Measurements from ENCODE around the gene CCDC150. TPM values are rescaled to one million over a fixed set of nuclear protein-coding genes. Genes with fewer than 3 reads are reported as not detected.
A peak's percentile ranks its signal among the peaks of the same experiment; 100 is the strongest.
"Not testable (repeated sequence)": the region's sequence is repeated elsewhere in the genome, so short reads cannot be mapped to it uniquely, and the experiment has no call there.

The CCDC150 gene
- 3.3 and 3.5 TPM in 2 replicates for total RNA-seq (2014; rRNA removed; shearing (Covaris generic); ENCODE audit: low replicate concordance)

- DNase-seq = peak; percentile 97
- H3K36me3 ChIP-seq = peaks cover 3% of the 10 kb centered on the region; the same call in 1 of the 2 replicates
- H3K27me3 ChIP-seq = no peaks in the 10 kb centered on the region
- no peaks in the 10 kb centered on the region for H3K9me3 ChIP-seq
- H3K4me3 ChIP-seq = peak within 1 kb of the TSS; percentile 92
Observed at GRCh38 chr2:196639180-196640030, at the start of gene CCDC150. Gene CCDC150 (plus strand): TSS chr2:196639715. CDS start chr2:196639767, 52 bp downstream.

GRCh38 chr2:196590286-196590685 is 49.2 kb upstream of the CCDC150 start:
- Histone ChIP-seq H3K36me3 (no peaks in the 10 kb centered on the region), H3K4me3 (no peak overlapping the region), H3K9me3 (no peaks in the 10 kb centered on the region), H3K27me3 (no peaks in the 10 kb centered on the region)
- DNase-seq = no peak

GRCh38 chr2:196591004-196591403 is 48.5 kb upstream of the CCDC150 start:
- H3K9me3 ChIP-seq = no peaks in the 10 kb centered on the region
- H3K36me3 ChIP-seq = no peaks in the 10 kb centered on the region
- DNase-seq = no peak
- H3K4me3 ChIP-seq = no peak overlapping the region
- H3K27me3 ChIP-seq = no peaks in the 10 kb centered on the region

- Histone ChIP-seq H3K9me3 (no peaks in the 10 kb centered on the region), H3K27me3 (no peaks in the 10 kb centered on the region), H3K36me3 (no peaks in the 10 kb centered on the region), H3K4me3 (no peak overlapping the region)
- no peak for DNase-seq
Observed at GRCh38 chr2:196591621-196592022, 47.9 kb upstream of the CCDC150 start.

GRCh38 chr2:196592331-196592910 is 47.1 kb upstream of the CCDC150 start:
- Histone ChIP-seq H3K4me3 (peak overlapping the region; percentile 74), H3K36me3 (no peaks in the 10 kb centered on the region), H3K9me3 (no peaks in the 10 kb centered on the region), H3K27me3 (no peaks in the 10 kb centered on the region)
- peak; percentile 26 for DNase-seq

- no peaks in the 10 kb centered on the region for H3K9me3 ChIP-seq
- no peaks in the 10 kb centered on the region for H3K27me3 ChIP-seq
- peak within 1 kb of the TSS; percentile 74 for H3K4me3 ChIP-seq
- no peaks in the 10 kb centered on the region for H3K36me3 ChIP-seq
- DNase-seq = peak; percentile 65
Observed at GRCh38 chr2:196592911-196593881, 46.3 kb upstream of the CCDC150 start, which contains the start of gene HECW2. Gene HECW2 (minus strand): TSS chr2:196593554.

GRCh38 chr2:196594158-196594557 is 45.4 kb upstream of the CCDC150 start:
- Histone ChIP-seq H3K36me3 (no peaks in the 10 kb centered on the region), H3K27me3 (no peaks in the 10 kb centered on the region), H3K4me3 (no peak overlapping the region), H3K9me3 (no peaks in the 10 kb centered on the region)
- DNase-seq = no peak

GRCh38 chr2:196597531-196597930 is 42.0 kb upstream of the CCDC150 start:
- no peaks in the 10 kb centered on the region for H3K9me3 ChIP-seq
- H3K4me3 ChIP-seq = no peak overlapping the region
- no peaks in the 10 kb centered on the region for H3K27me3 ChIP-seq
- peak; percentile 49 for DNase-seq
- H3K36me3 ChIP-seq = no peaks in the 10 kb centered on the region

GRCh38 chr2:196598412-196598811 is 41.1 kb upstream of the CCDC150 start:
- Histone ChIP-seq H3K36me3 (no peaks in the 10 kb centered on the region), H3K4me3 (no peak overlapping the region), H3K9me3 (no peaks in the 10 kb centered on the region), H3K27me3 (no peaks in the 10 kb centered on the region)
- no peak for DNase-seq

- Histone ChIP-seq H3K4me3 (no peak overlapping the region), H3K27me3 (no peaks in the 10 kb centered on the region), H3K9me3 (no peaks in the 10 kb centered on the region), H3K36me3 (no peaks in the 10 kb centered on the region)
- no peak for DNase-seq
Observed at GRCh38 chr2:196598846-196599245, 40.7 kb upstream of the CCDC150 start.

GRCh38 chr2:196601430-196602306 is 37.8 kb upstream of the CCDC150 start:
- Histone ChIP-seq H3K9me3 (no peaks in the 10 kb centered on the region), H3K27me3 (no peaks in the 10 kb centered on the region), H3K4me3 (no peak overlapping the region), H3K36me3 (no peaks in the 10 kb centered on the region)
- DNase-seq = peak; percentile 97

GRCh38 chr2:196604196-196604595 is 35.3 kb upstream of the CCDC150 start:
- Histone ChIP-seq H3K4me3 (no peak overlapping the region), H3K9me3 (no peaks in the 10 kb centered on the region), H3K27me3 (no peaks in the 10 kb centered on the region), H3K36me3 (no peaks in the 10 kb centered on the region)
- DNase-seq = no peak

GRCh38 chr2:196606516-196606915 is 33.0 kb upstream of the CCDC150 start:
- no peaks in the 10 kb centered on the region for H3K9me3 ChIP-seq
- H3K36me3 ChIP-seq = no peaks in the 10 kb centered on the region
- H3K27me3 ChIP-seq = no peaks in the 10 kb centered on the region
- H3K4me3 ChIP-seq = no peak overlapping the region
- DNase-seq = no peak

GRCh38 chr2:196607073-196607472 is 32.4 kb upstream of the CCDC150 start:
- Histone ChIP-seq H3K9me3 (no peaks in the 10 kb centered on the region), H3K36me3 (no peaks in the 10 kb centered on the region), H3K4me3 (no peak overlapping the region), H3K27me3 (no peaks in the 10 kb centered on the region)
- DNase-seq = no peak

- not testable (repeated sequence) for H3K9me3 ChIP-seq, H3K4me3 ChIP-seq, H3K36me3 ChIP-seq, H3K27me3 ChIP-seq
- DNase-seq = peak; percentile 29
Observed at GRCh38 chr2:196607896-196608295, 31.6 kb upstream of the CCDC150 start.

GRCh38 chr2:196609806-196610205 is 29.7 kb upstream of the CCDC150 start:
- Histone ChIP-seq H3K27me3 (no peaks in the 10 kb centered on the region), H3K9me3 (no peaks in the 10 kb centered on the region), H3K4me3 (no peak overlapping the region), H3K36me3 (no peaks in the 10 kb centered on the region)
- DNase-seq = no peak
